HepG2 (cell line): ENCODE data around the gene FASTKD2. TPM values are rescaled to one million over a fixed set of nuclear protein-coding genes. Genes with fewer than 3 reads are reported as not detected.
A peak's percentile ranks its signal among the peaks of the same experiment; 100 is the strongest.

Source experiments
- CENPX ChIP-seq: sonication (generic); formaldehyde crosslinking; IDR thresholded peaks from 2 replicates; pipeline ENCODE4 v1.9.0; 2021; ENCODE audit warnings: mild to moderate bottlenecking, missing genetic modification reagents, moderate library complexity
- FOXP4 ChIP-seq: sonication (generic); formaldehyde crosslinking; IDR thresholded peaks from 2 replicates; pipeline ENCODE4 v1.4.0; 2020; ENCODE audit warnings: missing genetic modification reagents
- HHEX ChIP-seq: IDR thresholded peaks from 2 replicates; pipeline ENCODE4 v1.6.1; 2016; ENCODE audit warnings: control low read depth
- NFE2L1 ChIP-seq: sonication (generic); formaldehyde crosslinking; IDR thresholded peaks from 2 replicates; pipeline ENCODE4 v1.4.0; 2020; ENCODE audit warnings: missing genetic modification reagents, mild to moderate bottlenecking, borderline replicate concordance
- NFKB2 ChIP-seq: sonication (generic); formaldehyde crosslinking; IDR thresholded peaks from 2 replicates; pipeline ENCODE4 v1.4.0; 2020; ENCODE audit warnings: missing genetic modification reagents, borderline replicate concordance
- NR2F1 ChIP-seq, 2 experiments: fragments of 450-650 bp in 1 of 2; formaldehyde crosslinking in 1 of 2; IDR thresholded peaks; 2 replicates each; pipeline versions ENCODE4 v1.5.0 to v1.6.1; 2016 to 2020; ENCODE audit warnings: mild to moderate bottlenecking in 1 of 2, missing compliant biosample characterization in 1 of 2, missing genetic modification reagents in 1 of 2, moderate library complexity in 1 of 2
- PITX1 ChIP-seq: sonication (generic); formaldehyde crosslinking; IDR thresholded peaks from 2 replicates; pipeline ENCODE4 v1.5.1; 2020; ENCODE audit warnings: mild to moderate bottlenecking, missing genetic modification reagents
- RBM22 ChIP-seq: fragments of 200-400 bp; formaldehyde crosslinking; optimal IDR thresholded peaks from 2 replicates; pipeline ENCODE3; 2017; ENCODE audit warnings: mild to moderate bottlenecking, low read length, moderate library complexity
- RNF2 ChIP-seq: fragments of 450-650 bp; conservative IDR thresholded peaks from 2 replicates; pipeline ENCODE4 v1.6.1; 2016; ENCODE audit warnings: low read depth
- TERF1 ChIP-seq: sonication (generic); formaldehyde crosslinking; IDR thresholded peaks from 2 replicates; pipeline ENCODE4 v1.8.0; 2022; ENCODE audit warnings: mild to moderate bottlenecking, missing genetic modification reagents, moderate library complexity
- ZNF138 ChIP-seq: sonication (generic); formaldehyde crosslinking; IDR thresholded peaks from 2 replicates; pipeline ENCODE4 v1.5.0; 2020; ENCODE audit warnings: mild to moderate bottlenecking, low read depth, missing genetic modification reagents
- ZNF382 ChIP-seq: sonication (generic); formaldehyde crosslinking; IDR thresholded peaks from 2 replicates; pipeline ENCODE4 v1.5.0; 2020; ENCODE audit warnings: missing genetic modification reagents, mild to moderate bottlenecking, borderline replicate concordance
- ZNF484 ChIP-seq: sonication (generic); formaldehyde crosslinking; IDR thresholded peaks from 2 replicates; pipeline ENCODE4 v1.5.1; 2020; ENCODE audit warnings: mild to moderate bottlenecking, low read depth, missing genetic modification reagents, borderline replicate concordance
- ZNF547 ChIP-seq: sonication (generic); formaldehyde crosslinking; IDR thresholded peaks from 2 replicates; pipeline ENCODE4 v1.5.1; 2020; ENCODE audit warnings: mild to moderate bottlenecking, missing genetic modification reagents
- ZNF607 ChIP-seq: sonication (generic); formaldehyde crosslinking; IDR thresholded peaks from 2 replicates; pipeline ENCODE4 v1.5.1; 2020; ENCODE audit warnings: missing genetic modification reagents, mild to moderate bottlenecking, borderline replicate concordance
- ZNF629 ChIP-seq: sonication (generic); formaldehyde crosslinking; conservative IDR thresholded peaks from 2 replicates; pipeline ENCODE4 v1.5.0; 2020; ENCODE audit warnings: missing genetic modification reagents
- ZNF773 ChIP-seq: sonication (generic); formaldehyde crosslinking; IDR thresholded peaks from 2 replicates; pipeline ENCODE4 v1.4.0; 2020; ENCODE audit warnings: missing genetic modification reagents, borderline replicate concordance
- ZSCAN20 ChIP-seq: sonication (generic); formaldehyde crosslinking; IDR thresholded peaks from 2 replicates; pipeline ENCODE4 v1.4.0; 2020; ENCODE audit warnings: missing genetic modification reagents, mild to moderate bottlenecking, borderline replicate concordance
- ZSCAN30 ChIP-seq: sonication (generic); formaldehyde crosslinking; IDR thresholded peaks from 2 replicates; pipeline ENCODE4 v1.5.0; 2020; ENCODE audit warnings: mild to moderate bottlenecking, missing genetic modification reagents
- polyA plus RNA-seq, 8 experiments: library from polyadenylated mRNA; depleted of rRNA in 3 of 8; stranded (reverse) in 7 of 8; unstranded in 1 of 8; fragments of >200 nt; fragmentation: Illumina TruSeq in 4 of 8; extraction: Trizol in 4 of 8; gene quantifications; 2 replicates each; pipeline versions ENCODE4 v1.2.1 to v1.2.3, GENCODE V29; 2011 to 2016; ENCODE audit warnings: low read depth in 4 of 8, missing spikeins in 1 of 8, mixed read lengths in 1 of 8; ENCODE audit not compliant: insufficient read depth in 1 of 8
- total RNA-seq, 5 experiments: library from RNA; depleted of rRNA; stranded (reverse); fragments of >200 nt; fragmentation: Illumina TruSeq; extraction: Trizol; gene quantifications; 2 replicates each; pipeline ENCODE4 v1.2.3, GENCODE V29; 2016; ENCODE audit warnings: low read depth in 1 of 5
- TF ChIP-seq, protein P1 (sequence below): sonication (generic); formaldehyde crosslinking; IDR thresholded peaks from 2 replicates; pipeline ENCODE4 v1.5.1; 2020; ENCODE audit warnings: mild to moderate bottlenecking, missing genetic modification reagents
- TF ChIP-seq, protein P2 (sequence below): sonication (generic); formaldehyde crosslinking; IDR thresholded peaks from 2 replicates; pipeline ENCODE4 v1.8.0; 2022; ENCODE audit warnings: missing genetic modification reagents, mild to moderate bottlenecking, inconsistent platforms, borderline replicate concordance

Gene FASTKD2
- total and polyA plus RNA-seq, 2 of the 13 experiments (the other 11 are each of a cell fraction or from before 2014, with no cell fraction given) = 41.1 to 77.8 TPM

GRCh38 chr2:206765242-206766056, at the start of gene FASTKD2, which contains the start of gene MDH1B (continued):
- TF ChIP-seq ZNF484 = no peak
- TF ChIP-seq HHEX (CRISPR knock-in tag) = 0 out of 2 replicates have a peak, but pooled peaks have one; percentile 15
- no peak for TF ChIP-seq TERF1 (CRISPR knock-in tag)
- no peak for TF ChIP-seq RBM22
- TF ChIP-seq RNF2 = peak; percentile 96
- TF ChIP-seq NFE2L1 (CRISPR knock-in tag) = no peak; the same call in 1 of the 2 replicates
- TF ChIP-seq CENPX (CRISPR knock-in tag) = no peak
- peak; percentile 66; the same call in 1 of the 2 replicates for TF ChIP-seq NFKB2 (CRISPR knock-in tag)
- 0 out of 2 replicates have a peak, but pooled peaks have one; percentile 35 for TF ChIP-seq ZNF629 (CRISPR knock-in tag)
- TF ChIP-seq ZNF382 (CRISPR knock-in tag) = no peak
- 0 out of 2 replicates have a peak, but pooled peaks have one; percentile 41 for TF ChIP-seq FOXP4
- TF ChIP-seq, protein P1, sequence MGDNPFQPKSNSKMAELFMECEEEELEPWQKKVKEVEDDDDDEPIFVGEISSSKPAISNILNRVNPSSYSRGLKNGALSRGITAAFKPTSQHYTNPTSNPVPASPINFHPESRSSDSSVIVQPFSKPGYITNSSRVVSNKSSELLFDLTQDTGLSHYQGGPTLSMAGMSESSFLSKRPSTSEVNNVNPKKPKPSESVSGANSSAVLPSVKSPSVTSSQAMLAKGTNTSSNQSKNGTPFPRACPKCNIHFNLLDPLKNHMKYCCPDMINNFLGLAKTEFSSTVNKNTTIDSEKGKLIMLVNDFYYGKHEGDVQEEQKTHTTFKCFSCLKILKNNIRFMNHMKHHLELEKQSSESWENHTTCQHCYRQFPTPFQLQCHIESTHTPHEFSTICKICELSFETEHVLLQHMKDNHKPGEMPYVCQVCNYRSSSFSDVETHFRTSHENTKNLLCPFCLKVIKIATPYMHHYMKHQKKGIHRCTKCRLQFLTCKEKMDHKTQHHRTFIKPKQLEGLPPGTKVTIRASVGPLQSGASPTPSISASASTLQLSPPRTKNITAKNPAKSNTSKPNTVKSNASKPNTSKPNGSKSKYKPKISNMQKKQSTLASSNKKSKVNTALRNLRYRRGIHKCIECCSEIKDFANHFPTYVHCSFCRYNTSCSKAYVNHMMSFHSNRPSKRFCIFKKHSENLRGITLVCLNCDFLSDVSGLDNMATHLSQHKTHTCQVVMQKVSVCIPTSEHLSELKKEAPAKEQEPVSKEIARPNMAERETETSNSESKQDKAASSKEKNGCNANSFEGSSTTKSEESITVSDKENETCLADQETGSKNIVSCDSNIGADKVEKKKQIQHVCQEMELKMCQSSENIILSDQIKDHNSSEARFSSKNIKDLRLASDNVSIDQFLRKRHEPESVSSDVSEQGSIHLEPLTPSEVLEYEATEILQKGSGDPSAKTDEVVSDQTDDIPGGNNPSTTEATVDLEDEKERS (CRISPR knock-in tag) = peak; percentile 86
- TF ChIP-seq ZNF547 (CRISPR knock-in tag) = peak; percentile 80
- peak; percentile 14 for TF ChIP-seq PITX1
- TF ChIP-seq ZSCAN30 (CRISPR knock-in tag) = no peak; the same call in 1 of the 2 replicates
- peak; percentile 71; the same call in 1 of the 2 replicates for TF ChIP-seq ZNF607 (CRISPR knock-in tag)
- TF ChIP-seq ZNF138 (CRISPR knock-in tag) = peak; percentile 67; the same call in 1 of the 2 replicates
- TF ChIP-seq ZNF773 = no peak
- peak in 1 of 2 experiments; percentile 29 for TF ChIP-seq NR2F1 (CRISPR knock-in tag; IDR thresholded peaks at IDR 0.05)
- TF ChIP-seq, protein P2, sequence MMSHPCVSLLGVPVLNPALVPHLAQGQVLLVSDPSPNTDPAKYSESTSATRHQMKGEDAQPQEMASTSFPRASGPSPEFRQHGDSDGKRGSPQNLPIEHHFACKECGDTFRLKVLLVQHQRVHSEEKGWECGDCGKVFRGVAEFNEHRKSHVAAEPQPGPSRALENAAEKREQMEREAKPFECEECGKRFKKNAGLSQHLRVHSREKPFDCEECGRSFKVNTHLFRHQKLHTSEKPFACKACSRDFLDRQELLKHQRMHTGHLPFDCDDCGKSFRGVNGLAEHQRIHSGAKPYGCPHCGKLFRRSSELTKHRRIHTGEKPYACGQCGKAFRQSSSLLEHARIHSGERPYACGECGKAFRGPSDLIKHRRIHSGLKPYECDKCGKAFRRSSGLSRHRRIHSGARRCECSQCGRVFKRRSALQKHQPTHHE (CRISPR knock-in tag) = no peak; the same call in 1 of the 2 replicates
- 0 out of 2 replicates have a peak, but pooled peaks have one; percentile 86 for TF ChIP-seq ZSCAN20
